Measurements from ENCODE around the gene SMARCB1. TPM values are rescaled to one million over a fixed set of nuclear protein-coding genes. Genes with fewer than 3 reads are reported as not detected.

Gene SMARCB1
- total and polyA plus RNA-seq, 12 donors = 41.3 to 95.5 (median 76.8) TPM

DNA sequence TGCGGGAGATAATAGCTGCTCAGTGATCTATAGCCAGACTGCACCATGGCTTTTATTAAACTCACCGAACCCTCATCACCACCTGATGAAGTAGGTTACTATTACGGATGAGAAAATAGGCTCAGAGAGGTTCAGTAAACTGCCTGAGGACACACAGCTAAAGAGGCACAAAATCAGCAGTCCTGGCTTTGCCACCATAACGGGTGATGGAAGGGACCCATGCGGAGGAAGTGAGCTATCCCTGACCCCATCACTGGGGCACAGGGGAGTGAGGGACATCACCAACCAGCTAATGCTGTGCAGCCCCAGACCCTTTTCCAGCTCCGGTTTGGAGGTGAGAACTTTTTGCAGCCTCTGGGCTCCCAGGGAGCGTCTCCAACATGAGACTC is 59.3 kb downstream of the SMARCB1 start:
- TF ChIP-seq POLR2A (IDR thresholded peaks at IDR 0.05) (no peak), CTCF (IDR thresholded peaks at IDR 0.05) (no peak)
- intact Hi-C loops (cut with DNase I) = loop anchor here (5.0 kb wide), 2 partner anchors 79 to 219 kb away; partner anchors contain the start of gene CHCHD10 (in 2 of the 2)
- Histone ChIP-seq H3K4me1 (replicated peaks in 1 of 2) (peaks cover 4 to 19% of the 10 kb centered on the region in 2 donors), H3K27me3 (no peaks in the 10 kb centered on the region), H3K9me3 (replicated peaks in 1 of 3) (no peaks in the 10 kb centered on the region), H3K27ac (peak overlapping the region in 1 of 5 donors; percentile 58), H3K36me3 (replicated peaks in 1 of 2) (no peaks in the 10 kb centered on the region), H3K4me3 (no peak overlapping the region)
- WGBS, 4 donors = 68 to 82% (median 81%) methylated on average over 7 of the region's 7 CpGs
- DNase-seq = peak in 1 of 7 donors; percentile 4

DNA sequence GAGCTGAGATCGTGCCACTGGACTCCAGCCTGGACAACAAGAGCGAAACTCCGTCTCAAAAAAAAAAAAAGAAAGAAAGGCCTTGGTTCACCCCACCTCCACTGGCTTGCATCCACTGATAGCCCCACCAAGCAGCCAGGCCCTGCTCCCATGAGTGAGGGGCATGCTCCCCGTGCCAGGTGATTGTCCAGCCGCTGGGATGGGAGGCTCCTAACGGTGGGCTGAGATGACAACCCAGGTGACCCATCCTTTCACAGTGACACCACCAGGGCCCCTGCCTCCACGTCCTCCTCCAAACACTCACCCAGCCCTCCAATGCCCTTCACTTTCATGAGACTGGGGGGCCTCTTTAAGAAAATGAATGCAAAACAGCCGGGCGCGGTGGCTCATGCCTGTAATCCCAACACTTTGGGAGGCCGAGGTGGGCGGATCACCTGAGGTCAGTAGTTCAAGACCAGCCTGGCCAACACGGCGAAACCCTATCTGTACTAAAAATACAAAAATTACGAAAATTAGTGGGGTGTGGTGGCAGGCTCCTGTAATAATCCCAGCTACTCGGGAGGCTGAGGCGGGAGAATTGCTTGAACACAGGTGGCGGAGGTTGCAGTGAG is 60.6 kb downstream of the SMARCB1 start:
- Histone ChIP-seq H3K27me3 (no peaks in the 10 kb centered on the region), H3K4me1 (replicated peaks in 1 of 2) (peaks cover 4 to 19% of the 10 kb centered on the region in 2 donors), H3K27ac (no peak overlapping the region), H3K9me3 (replicated peaks in 1 of 3) (no peaks in the 10 kb centered on the region), H3K4me3 (no peak overlapping the region), H3K36me3 (replicated peaks in 1 of 2) (no peaks in the 10 kb centered on the region)
- WGBS, 4 donors = 84 to 92% (median 87%) methylated on average over 18 of the region's 18 CpGs
- intact Hi-C loops (cut with DNase I) = loop anchor here (5.0 kb wide), 2 partner anchors 80 to 220 kb away; partner anchors contain the start of gene CHCHD10 (in 2 of the 2)
- no peak for DNase-seq
- TF ChIP-seq CTCF (IDR thresholded peaks at IDR 0.05) = no peak
- TF ChIP-seq POLR2A (IDR thresholded peaks at IDR 0.05) = no peak

GRCh38 chr22:23847991-23848864 is 61.5 kb downstream of the SMARCB1 start:
- no peak for DNase-seq
- intact Hi-C loops (cut with DNase I) = loop anchor here (5.0 kb wide), 2 partner anchors 81 to 221 kb away; partner anchors contain the start of gene CHCHD10 (in 2 of the 2)
- no peaks in the 10 kb centered on the region for H3K27me3 ChIP-seq
- H3K4me3 ChIP-seq = no peak overlapping the region
- TF ChIP-seq POLR2A (IDR thresholded peaks at IDR 0.05) = no peak
- TF ChIP-seq CTCF (IDR thresholded peaks at IDR 0.05) = no peak
- no peaks in the 10 kb centered on the region for H3K9me3 ChIP-seq (replicated peaks in 1 of 3)
- H3K36me3 ChIP-seq (replicated peaks in 1 of 2) = no peaks in the 10 kb centered on the region
- WGBS, 4 donors = 83 to 86% (median 83%) methylated on average over 23 to 24 of the region's 24 CpGs
- H3K27ac ChIP-seq = no peak overlapping the region
- peaks cover 4 to 19% of the 10 kb centered on the region in 2 donors for H3K4me1 ChIP-seq (replicated peaks in 1 of 2)
